GM21825 (cell line): ENCODE results near the gene ETHE1.

Experiments used
- ATAC-seq: cut with Tn5 transposase; IDR thresholded peaks from one replicate; pipeline ENCODE4 v1.9.1; 2021; ENCODE audit warnings: mild to moderate bottlenecking, moderate library complexity; ENCODE audit not compliant: unreplicated experiment

ETHE1 gene

GRCh38 chr19:43495082-43495481 lies 31.9 kb downstream of the ETHE1 start:
- no peak for ATAC-seq

- ATAC-seq = no peak
Measured at GRCh38 chr19:43490759-43491158, 36.2 kb downstream of the ETHE1 start.

- ATAC-seq = no peak
Measured at GRCh38 chr19:43489979-43490599, 36.9 kb downstream of the ETHE1 start.

GRCh38 chr19:43489310-43489709 lies 37.7 kb downstream of the ETHE1 start:
- ATAC-seq = no peak

GRCh38 chr19:43488179-43488578 lies 38.8 kb downstream of the ETHE1 start:
- no peak for ATAC-seq

GRCh38 chr19:43486412-43486811 lies 40.6 kb downstream of the ETHE1 start:
- no peak for ATAC-seq

GRCh38 chr19:43485951-43486350 lies 41.0 kb downstream of the ETHE1 start:
- ATAC-seq = no peak

- ATAC-seq = no peak
Measured at GRCh38 chr19:43483281-43483680, 43.7 kb downstream of the ETHE1 start.

- ATAC-seq = no peak
Measured at GRCh38 chr19:43482193-43482592, 44.8 kb downstream of the ETHE1 start.

GRCh38 chr19:43481701-43482100 lies 45.3 kb downstream of the ETHE1 start:
- no peak for ATAC-seq

GRCh38 chr19:43480574-43480973 lies 46.4 kb downstream of the ETHE1 start:
- no peak for ATAC-seq

GRCh38 chr19:43479961-43480561 lies 46.9 kb downstream of the ETHE1 start:
- no peak for ATAC-seq

- ATAC-seq = no peak
Measured at GRCh38 chr19:43479226-43479625, 47.8 kb downstream of the ETHE1 start.

- ATAC-seq = no peak
Measured at GRCh38 chr19:43478323-43478722, 48.7 kb downstream of the ETHE1 start.

- no peak for ATAC-seq
Measured at GRCh38 chr19:43476606-43477005, 50.4 kb downstream of the ETHE1 start.

- peak; percentile 73 for ATAC-seq
Measured at GRCh38 chr19:43474986-43475705, 51.9 kb downstream of the ETHE1 start.

GRCh38 chr19:43474487-43474886 lies 52.5 kb downstream of the ETHE1 start:
- no peak for ATAC-seq

GRCh38 chr19:43471091-43471490 lies 55.9 kb downstream of the ETHE1 start:
- ATAC-seq = no peak

- no peak for ATAC-seq
Measured at GRCh38 chr19:43470288-43470687, 56.7 kb downstream of the ETHE1 start.

- ATAC-seq = no peak
Measured at GRCh38 chr19:43469160-43469480, 57.9 kb downstream of the ETHE1 start.

GRCh38 chr19:43468354-43469159 lies 58.4 kb downstream of the ETHE1 start:
- no peak for ATAC-seq

- no peak for ATAC-seq
Measured at GRCh38 chr19:43467730-43468129, 59.3 kb downstream of the ETHE1 start.
